ENCODE measurements around the gene TH.

DNA sequence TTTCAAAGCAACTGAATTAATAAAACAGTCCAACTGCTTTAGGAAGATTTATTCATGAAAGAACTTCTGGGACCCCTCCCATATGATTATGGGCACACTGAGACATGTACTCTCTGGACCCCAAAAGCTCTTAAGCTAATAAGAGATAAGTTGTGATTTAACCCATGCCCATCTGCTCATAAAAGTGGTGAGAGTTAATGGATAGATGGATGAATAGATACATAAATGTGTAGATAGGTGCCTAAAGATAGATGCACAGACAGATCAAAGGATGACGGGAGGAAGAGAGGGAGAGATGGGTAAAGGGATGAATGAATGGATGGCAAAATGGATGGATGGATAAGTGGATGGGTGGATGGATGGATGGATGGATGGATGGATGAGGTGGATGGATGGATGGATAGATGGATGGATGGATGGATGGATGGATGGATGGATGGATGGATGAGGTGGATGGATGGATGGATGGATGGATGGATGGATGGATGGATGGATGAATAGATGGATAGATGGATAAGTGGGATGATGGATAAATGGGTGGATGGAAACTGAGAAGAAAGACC, 29.4 kb upstream of the TH start:
- TF ChIP-seq, protein P1, sequence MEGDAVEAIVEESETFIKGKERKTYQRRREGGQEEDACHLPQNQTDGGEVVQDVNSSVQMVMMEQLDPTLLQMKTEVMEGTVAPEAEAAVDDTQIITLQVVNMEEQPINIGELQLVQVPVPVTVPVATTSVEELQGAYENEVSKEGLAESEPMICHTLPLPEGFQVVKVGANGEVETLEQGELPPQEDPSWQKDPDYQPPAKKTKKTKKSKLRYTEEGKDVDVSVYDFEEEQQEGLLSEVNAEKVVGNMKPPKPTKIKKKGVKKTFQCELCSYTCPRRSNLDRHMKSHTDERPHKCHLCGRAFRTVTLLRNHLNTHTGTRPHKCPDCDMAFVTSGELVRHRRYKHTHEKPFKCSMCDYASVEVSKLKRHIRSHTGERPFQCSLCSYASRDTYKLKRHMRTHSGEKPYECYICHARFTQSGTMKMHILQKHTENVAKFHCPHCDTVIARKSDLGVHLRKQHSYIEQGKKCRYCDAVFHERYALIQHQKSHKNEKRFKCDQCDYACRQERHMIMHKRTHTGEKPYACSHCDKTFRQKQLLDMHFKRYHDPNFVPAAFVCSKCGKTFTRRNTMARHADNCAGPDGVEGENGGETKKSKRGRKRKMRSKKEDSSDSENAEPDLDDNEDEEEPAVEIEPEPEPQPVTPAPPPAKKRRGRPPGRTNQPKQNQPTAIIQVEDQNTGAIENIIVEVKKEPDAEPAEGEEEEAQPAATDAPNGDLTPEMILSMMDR (IDR thresholded peaks at IDR 0.05), result no peak
- no peak for TF ChIP-seq YY1 (IDR thresholded peaks at IDR 0.05; ENCODE audit: low read depth)
- TF ChIP-seq EP300 (IDR thresholded peaks at IDR 0.05; ENCODE audit: borderline replicate concordance in 1 of 2, low read depth in 1 of 2, low read length in 1 of 2), result no peak
- TF ChIP-seq USF2 (IDR thresholded peaks at IDR 0.05; ENCODE audit: borderline replicate concordance, low read depth, low read length), result no peak
- TF ChIP-seq RAD21 (IDR thresholded peaks at IDR 0.05; ENCODE audit: low read length), result no peak
- TF ChIP-seq RCOR1 (IDR thresholded peaks at IDR 0.05; ENCODE audit: low read length), result no peak
- TF ChIP-seq NRF1 (IDR thresholded peaks at IDR 0.05; ENCODE audit: low read depth, low read length), result no peak
- no peak for TF ChIP-seq EZH2phosphoT487 (IDR thresholded peaks at IDR 0.05; ENCODE audit: borderline replicate concordance, low read depth)
- no peak for TF ChIP-seq TCF12 (IDR thresholded peaks at IDR 0.05)
- no peak for TF ChIP-seq SMC3 (IDR thresholded peaks at IDR 0.05; ENCODE audit: low read depth, low read length)
- no peak for TF ChIP-seq REST (IDR thresholded peaks at IDR 0.05; ENCODE audit: low read depth, low read length)
- no peak for TF ChIP-seq CHD2 (IDR thresholded peaks at IDR 0.05; ENCODE audit: low read length, partially characterized antibody)
- no peak for TF ChIP-seq MAX (IDR thresholded peaks at IDR 0.05; ENCODE audit: low read depth)
- TF ChIP-seq, protein P2, sequence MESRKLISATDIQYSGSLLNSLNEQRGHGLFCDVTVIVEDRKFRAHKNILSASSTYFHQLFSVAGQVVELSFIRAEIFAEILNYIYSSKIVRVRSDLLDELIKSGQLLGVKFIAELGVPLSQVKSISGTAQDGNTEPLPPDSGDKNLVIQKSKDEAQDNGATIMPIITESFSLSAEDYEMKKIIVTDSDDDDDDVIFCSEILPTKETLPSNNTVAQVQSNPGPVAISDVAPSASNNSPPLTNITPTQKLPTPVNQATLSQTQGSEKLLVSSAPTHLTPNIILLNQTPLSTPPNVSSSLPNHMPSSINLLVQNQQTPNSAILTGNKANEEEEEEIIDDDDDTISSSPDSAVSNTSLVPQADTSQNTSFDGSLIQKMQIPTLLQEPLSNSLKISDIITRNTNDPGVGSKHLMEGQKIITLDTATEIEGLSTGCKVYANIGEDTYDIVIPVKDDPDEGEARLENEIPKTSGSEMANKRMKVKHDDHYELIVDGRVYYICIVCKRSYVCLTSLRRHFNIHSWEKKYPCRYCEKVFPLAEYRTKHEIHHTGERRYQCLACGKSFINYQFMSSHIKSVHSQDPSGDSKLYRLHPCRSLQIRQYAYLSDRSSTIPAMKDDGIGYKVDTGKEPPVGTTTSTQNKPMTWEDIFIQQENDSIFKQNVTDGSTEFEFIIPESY (IDR thresholded peaks at IDR 0.05; ENCODE audit: borderline replicate concordance, low read depth), result no peak
